ENCODE data around the gene FKBP1B. TPM values are rescaled to one million over a fixed set of nuclear protein-coding genes. Genes with fewer than 3 reads are reported as not detected.

The FKBP1B gene
- total RNA-seq, 1 experiment from 2014 or later = 43.5 TPM

DNA sequence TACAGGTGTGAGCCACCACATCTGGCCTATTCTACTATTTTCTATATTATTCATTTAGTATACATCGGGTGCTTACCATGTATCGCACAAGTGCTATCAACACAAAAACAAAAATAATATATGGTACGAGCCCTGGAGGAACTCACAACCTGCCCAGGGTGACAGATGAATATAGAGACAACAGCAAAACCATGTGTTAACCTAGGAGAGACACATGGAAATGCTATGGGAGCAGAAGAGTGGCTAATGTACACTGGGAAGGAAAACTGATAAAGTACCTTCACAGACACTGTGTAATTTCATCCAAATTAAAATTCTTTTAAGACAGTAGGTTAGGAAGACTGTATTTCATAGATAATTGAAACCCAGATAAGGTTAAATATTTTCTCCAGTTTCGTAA lies 22.7 kb downstream of the FKBP1B start:
- Histone ChIP-seq H3K36me3 (replicated peaks; ENCODE audit: control insufficient read depth, insufficient read depth, low read length) (peaks cover 16% of the 10 kb centered on the region), H3K4me3 (ENCODE audit: insufficient read depth, low read depth, low read length) (no peak overlapping the region), H3K27me3 (ENCODE audit: control insufficient read depth, insufficient read depth, low read length) (no peaks in the 10 kb centered on the region)
- DNase-seq = no peak

DNA sequence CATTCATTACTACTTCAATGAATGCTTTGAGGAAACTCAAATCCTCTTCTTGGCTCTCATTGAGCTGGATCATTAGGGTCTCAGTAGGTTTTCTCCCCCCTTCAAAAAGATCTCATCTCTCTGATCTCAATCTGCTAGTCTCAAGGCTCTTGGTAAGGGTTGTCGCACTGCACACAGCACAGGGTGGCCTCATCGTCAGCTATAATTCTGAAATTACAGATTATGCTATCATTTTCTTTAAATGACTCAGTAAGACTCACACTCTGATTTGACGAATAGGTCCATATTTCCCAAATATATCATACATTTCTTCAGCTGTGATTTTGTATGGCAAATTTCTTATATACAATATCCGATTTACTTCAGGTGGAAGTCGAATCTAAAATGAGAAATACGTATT lies 24.3 kb downstream of the FKBP1B start:
- peaks cover 12% of the 10 kb centered on the region for H3K36me3 ChIP-seq (replicated peaks; ENCODE audit: control insufficient read depth, insufficient read depth, low read length)
- no peak overlapping the region for H3K4me3 ChIP-seq (ENCODE audit: insufficient read depth, low read depth, low read length)
- no peak for DNase-seq
- no peaks in the 10 kb centered on the region for H3K27me3 ChIP-seq (ENCODE audit: control insufficient read depth, insufficient read depth, low read length)

DNA sequence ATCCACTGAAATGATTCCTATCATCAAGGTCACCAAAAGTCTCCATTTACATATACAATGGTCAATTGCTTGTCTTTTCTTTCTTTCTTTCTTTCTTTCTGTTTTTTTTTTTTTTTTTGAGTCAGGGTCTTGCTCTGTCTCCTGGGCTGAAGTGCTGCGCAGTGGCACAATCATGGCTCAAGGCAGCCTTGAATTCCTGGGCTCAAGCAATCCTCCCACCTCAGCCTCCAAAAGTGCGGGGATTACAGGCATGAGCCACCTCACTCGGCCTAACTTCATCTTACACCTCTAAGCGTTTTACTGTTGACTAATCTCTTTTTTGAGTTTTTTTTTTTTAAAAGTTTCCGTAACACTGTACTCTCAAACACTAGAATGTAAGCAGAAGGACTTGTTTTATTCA lies 25.7 kb downstream of the FKBP1B start:
- Histone ChIP-seq H3K27me3 (ENCODE audit: control insufficient read depth, insufficient read depth, low read length) (no peaks in the 10 kb centered on the region), H3K4me3 (ENCODE audit: insufficient read depth, low read depth, low read length) (peak overlapping the region; percentile 77), H3K36me3 (replicated peaks; ENCODE audit: control insufficient read depth, insufficient read depth, low read length) (peaks cover 6% of the 10 kb centered on the region)
- no peak for DNase-seq

DNA sequence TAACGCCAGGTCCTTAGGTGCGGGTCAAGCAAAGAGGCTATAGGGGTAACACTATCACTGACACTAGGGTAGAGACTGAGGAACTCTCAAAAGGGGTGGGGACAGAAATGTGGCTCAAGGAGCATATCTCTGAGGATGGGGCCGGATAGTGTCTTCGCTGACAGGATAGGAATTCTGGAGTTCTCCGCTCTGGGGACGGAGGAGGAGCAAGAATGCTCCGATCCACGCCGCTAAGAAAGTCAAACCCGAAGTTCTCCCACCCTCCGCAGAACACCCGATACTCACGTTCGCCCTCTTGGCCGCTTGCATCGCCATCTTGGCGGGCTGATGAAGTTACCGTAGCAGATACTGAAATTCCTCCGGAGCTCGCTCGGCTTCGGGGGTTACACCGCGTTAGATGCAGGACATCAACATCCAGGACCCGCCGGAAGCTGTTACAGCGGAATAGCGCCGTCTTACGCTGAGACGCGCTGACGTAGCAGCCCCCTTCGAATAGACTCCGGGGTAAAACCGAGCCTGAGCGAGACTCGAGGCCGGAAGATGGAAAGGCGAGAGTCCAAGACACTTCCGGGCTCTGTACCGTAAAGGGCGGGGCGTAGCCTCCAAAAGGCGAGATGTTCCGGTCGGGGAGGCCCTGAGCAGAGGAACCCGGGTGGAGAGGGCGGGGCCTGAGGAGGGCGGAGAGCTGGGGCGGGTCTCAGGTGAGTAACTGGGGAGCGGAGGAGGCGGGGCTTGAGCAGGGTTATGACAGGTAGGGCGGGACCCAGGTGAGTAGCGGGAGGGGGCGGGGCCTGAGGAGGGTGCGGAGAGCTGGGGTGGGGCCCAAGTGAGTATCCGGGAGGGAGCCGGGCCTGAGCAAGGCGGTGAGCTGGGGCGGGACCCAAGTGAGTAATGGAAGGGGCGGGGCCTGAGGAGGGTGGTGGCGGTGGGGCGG lies 26.6 kb downstream of the FKBP1B start, which contains the start of gene SF3B6:
TSS of gene SF3B6 (minus strand) at position 412 of the 934 bp plus-strand sequence. CDS start at position 315, 97 bp downstream.
- no peaks in the 10 kb centered on the region for H3K27me3 ChIP-seq (ENCODE audit: control insufficient read depth, insufficient read depth, low read length)
- peak; percentile 97 for DNase-seq
- peaks cover 9% of the 10 kb centered on the region for H3K36me3 ChIP-seq (replicated peaks; ENCODE audit: control insufficient read depth, insufficient read depth, low read length)
- H3K4me3 ChIP-seq (ENCODE audit: insufficient read depth, low read depth, low read length) = peak within 1 kb of the TSS; percentile 79

DNA sequence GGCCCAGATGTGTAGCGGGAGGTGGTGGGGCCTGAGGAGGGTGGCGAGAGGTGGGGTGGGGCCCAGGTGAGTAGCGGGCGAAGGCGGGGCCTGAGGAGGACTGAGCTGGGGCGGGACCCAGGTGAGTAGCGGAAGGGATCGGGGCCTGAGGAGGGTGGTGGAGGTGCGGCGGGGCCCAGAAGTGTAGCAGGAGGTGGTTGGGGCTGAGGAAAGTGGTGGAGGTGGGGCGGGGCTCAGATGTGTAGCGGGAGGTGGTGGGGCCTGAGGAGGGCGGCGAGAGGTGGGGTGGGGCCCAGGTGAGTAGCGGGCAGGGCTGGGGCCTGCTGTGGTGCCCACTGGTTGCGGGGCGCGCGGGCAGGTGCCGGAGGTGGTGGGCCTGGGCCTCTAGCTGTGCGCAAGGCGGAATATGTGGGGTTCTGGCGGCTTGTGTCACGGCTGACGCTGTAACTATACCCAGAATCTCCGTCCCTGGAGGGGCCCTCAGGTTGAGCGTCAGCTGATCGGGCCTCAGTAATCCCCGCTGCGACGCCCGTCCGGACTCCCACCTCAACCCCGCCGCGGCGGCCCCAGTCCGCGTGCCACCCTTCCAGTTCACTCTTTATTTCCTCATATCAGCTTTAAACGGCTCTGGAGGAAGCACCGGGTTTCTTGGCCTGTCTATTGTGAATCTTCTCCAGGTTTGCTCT lies 27.5 kb downstream of the FKBP1B start:
- H3K4me3 ChIP-seq (ENCODE audit: insufficient read depth, low read depth, low read length) = peak overlapping the region; percentile 79

DNA sequence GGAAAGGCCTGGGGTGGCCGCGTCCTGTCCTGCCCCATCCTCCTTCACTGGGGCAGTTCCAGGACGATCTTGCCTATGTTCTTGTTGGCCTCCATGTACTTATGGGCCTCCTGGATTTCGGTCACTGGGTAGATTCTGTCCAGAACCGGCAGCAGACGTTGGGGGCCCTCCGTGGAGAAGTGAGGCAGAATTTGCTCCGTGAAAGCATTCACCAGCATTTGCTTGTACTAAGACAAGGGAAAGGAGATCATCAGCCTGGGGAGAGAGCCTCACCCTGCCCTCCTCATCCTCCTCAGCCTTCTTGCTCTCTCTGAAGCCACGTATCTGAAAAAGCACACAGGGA lies 28.0 kb downstream of the FKBP1B start:
- DNase-seq = no peak
- no peaks in the 10 kb centered on the region for H3K27me3 ChIP-seq (ENCODE audit: control insufficient read depth, insufficient read depth, low read length)
- H3K36me3 ChIP-seq (replicated peaks; ENCODE audit: control insufficient read depth, insufficient read depth, low read length) = peaks cover 15% of the 10 kb centered on the region
- H3K4me3 ChIP-seq (ENCODE audit: insufficient read depth, low read depth, low read length) = peak overlapping the region; percentile 79

More for the DNA sequence above, 27.5 kb downstream of the FKBP1B start:
- Histone ChIP-seq H3K36me3 (replicated peaks; ENCODE audit: control insufficient read depth, insufficient read depth, low read length) (peaks cover 10% of the 10 kb centered on the region), H3K27me3 (ENCODE audit: control insufficient read depth, insufficient read depth, low read length) (no peaks in the 10 kb centered on the region)
- DNase-seq = no peak

DNA sequence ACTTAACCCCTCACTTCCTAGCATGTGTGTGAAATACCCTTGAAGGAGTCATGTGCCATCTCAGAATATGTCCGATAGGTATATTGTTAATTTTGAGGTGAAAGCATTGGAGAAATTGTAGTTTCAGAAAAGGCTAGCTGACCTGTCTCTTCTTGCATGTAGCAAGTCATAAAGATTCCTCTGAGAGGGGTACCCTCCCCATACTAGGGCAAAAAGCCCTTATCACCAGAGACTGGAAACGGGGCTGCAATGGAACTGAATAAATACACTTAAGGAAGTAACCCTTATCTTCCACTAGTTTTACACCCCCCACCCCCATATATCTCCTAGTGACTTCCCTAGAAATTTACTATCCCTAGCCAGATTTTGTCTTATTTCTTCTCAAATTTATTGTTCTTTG lies 28.3 kb downstream of the FKBP1B start:
- H3K4me3 ChIP-seq (ENCODE audit: insufficient read depth, low read depth, low read length) = peak overlapping the region; percentile 79; the same call in 1 of the 2 replicates
- no peak for DNase-seq
- H3K36me3 ChIP-seq (replicated peaks; ENCODE audit: control insufficient read depth, insufficient read depth, low read length) = peaks cover 17% of the 10 kb centered on the region
- no peaks in the 10 kb centered on the region for H3K27me3 ChIP-seq (ENCODE audit: control insufficient read depth, insufficient read depth, low read length)

DNA sequence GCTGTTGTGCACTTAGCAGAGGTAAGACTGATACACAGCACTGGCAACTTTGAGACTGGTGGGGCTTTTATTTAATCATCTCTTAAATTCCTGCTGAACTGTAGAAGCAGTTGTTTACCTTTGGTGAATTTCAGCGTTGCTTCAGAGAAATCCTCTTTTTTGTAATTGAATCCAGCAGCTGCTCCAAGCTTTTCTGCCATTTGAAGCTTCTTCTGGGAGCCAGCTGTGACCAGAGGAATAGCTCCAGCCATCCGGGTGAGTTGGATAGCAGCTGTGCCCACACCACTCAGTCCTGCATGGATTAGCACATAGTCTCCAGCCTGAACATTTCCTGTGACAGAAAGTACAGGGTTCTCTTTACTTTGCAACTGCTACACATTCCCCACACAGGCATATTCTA lies 31.2 kb downstream of the FKBP1B start:
- H3K4me3 ChIP-seq (ENCODE audit: insufficient read depth, low read depth, low read length) = no peak overlapping the region
- H3K36me3 ChIP-seq (replicated peaks; ENCODE audit: control insufficient read depth, insufficient read depth, low read length) = peaks cover 15% of the 10 kb centered on the region
- DNase-seq = no peak
- no peaks in the 10 kb centered on the region for H3K27me3 ChIP-seq (ENCODE audit: control insufficient read depth, insufficient read depth, low read length)

DNA sequence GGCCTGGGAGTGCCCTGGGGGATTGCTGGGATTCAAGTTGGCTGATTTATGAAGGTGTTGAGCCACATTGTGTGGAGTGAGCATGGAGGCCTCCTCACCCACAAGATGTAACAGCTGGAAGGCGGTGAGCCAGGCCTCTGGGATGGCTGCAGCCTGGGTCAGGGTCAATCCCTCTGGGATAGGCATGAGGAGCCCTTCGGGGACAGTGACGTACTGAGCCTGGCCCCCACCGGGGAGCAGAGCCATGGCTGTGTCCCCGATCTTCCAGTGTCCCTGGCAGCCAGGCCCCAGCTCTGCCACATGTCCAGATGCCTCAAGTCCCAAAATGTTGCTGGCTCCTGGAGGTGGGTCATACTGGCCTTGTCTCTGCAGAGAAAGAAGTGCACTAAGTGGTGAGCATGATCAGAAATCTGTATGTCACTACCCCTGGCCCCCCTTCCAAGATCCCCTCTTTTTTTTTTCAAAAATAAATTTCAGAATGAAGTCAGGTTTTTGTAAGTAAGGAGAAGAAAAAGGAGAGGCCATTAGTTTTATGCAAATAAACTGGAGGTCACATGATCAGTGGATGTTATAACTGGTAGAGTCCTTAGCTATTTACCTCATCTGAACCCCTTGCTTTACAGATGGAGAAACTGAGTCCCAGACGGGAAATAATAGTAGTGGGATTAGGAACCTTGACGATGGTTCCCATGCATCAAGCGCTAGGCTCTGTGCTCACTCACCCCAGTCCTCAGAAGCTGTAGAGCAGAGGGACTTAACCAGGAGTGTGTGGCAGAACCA lies 33.4 kb downstream of the FKBP1B start:
- no peak for DNase-seq
- peak overlapping the region; percentile 75 for H3K4me3 ChIP-seq (ENCODE audit: insufficient read depth, low read depth, low read length)
- H3K27me3 ChIP-seq (ENCODE audit: control insufficient read depth, insufficient read depth, low read length) = no peaks in the 10 kb centered on the region
- peaks cover 15% of the 10 kb centered on the region for H3K36me3 ChIP-seq (replicated peaks; ENCODE audit: control insufficient read depth, insufficient read depth, low read length)

DNA sequence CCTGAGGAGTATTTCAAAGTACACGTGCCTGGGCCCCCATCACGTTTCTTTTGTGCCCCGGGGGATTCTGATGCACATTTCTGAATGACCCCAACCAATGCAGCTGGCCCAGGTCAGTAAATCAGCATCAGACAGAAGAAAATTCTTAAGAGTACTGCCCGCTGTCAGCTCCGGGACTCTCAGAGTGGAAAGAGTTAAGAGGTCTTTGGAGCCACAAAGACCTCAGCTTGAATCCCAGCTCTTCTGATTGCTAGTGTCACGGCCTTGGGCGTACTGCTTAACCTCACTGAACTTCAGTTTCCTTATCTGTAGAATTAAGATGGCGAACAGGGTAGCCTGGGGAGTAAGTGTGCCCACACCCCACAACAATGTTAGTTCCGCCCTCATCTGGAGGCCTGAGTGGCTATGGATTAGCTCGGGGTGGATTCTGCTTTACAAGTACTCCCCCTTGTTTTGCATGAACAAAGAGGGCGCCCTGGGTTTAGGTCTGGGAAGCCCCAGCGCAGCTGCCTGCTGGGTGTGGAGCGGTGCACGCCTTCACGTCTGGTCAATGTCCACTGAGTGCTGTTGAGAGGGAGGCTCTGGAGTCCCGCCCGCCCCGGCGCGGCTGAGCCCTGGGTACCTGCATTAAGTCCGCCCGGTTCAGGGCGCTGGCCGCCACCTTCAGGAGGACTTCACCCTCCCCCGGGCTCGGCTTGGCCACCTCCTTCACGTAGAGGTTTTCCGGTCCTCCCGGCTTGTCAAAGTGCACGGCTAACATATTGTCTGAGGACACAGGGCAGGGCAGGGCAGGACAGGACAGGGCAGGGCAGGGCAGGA lies 34.2 kb downstream of the FKBP1B start:
- Histone ChIP-seq H3K27me3 (ENCODE audit: control insufficient read depth, insufficient read depth, low read length) (no peaks in the 10 kb centered on the region), H3K36me3 (replicated peaks; ENCODE audit: control insufficient read depth, insufficient read depth, low read length) (peaks cover 15% of the 10 kb centered on the region), H3K4me3 (ENCODE audit: insufficient read depth, low read depth, low read length) (peak overlapping the region; percentile 75)
- DNase-seq = peak; percentile 90

DNA sequence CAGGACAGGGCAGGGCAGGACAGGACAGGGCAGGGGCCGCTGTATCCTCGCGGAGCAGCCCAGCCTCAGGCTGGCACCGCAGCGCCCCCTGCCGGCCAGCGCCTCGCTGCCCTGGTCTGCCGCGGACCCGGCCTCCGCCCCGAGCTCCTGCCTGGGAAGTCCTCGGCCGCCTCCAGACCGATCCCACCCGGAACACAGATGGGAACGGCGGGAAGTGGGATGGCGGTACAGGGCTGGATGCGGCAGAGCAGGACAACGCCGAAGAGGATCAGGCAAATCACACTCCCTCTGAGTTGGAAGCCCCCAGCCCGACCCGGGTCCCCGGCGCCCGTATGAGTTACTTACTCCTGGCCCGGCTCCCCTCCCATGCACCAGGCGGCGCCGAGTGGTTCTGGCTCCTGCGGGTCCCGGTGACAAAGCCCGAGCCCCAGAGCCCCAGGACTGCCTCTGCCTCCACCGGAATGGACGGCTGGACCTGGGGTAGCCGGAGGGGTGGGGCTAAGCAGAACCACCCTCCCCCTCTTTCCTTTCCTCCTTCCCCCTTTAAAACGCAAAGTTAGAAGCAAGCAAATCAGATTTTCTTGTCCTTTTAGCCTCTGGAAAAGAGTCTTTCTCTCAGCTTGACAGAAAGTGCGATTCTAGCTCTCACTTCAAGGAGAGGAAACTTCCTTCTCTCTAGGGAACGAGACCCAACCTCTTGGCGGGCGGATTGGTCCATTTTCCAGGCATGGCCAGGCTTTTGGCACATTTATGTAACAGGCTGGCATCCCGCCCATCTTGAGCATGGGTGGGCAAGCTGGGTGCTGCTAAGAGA lies 35.1 kb downstream of the FKBP1B start, which contains the start of gene TP53I3:
TSS of gene TP53I3 (minus strand) at position 449 of the 814 bp plus-strand sequence. CDS start 508 bp downstream, outside the sequence.
- peak; percentile 96 for DNase-seq
- Histone ChIP-seq H3K27me3 (ENCODE audit: control insufficient read depth, insufficient read depth, low read length) (no peaks in the 10 kb centered on the region), H3K4me3 (ENCODE audit: insufficient read depth, low read depth, low read length) (peak within 1 kb of the TSS; percentile 75), H3K36me3 (replicated peaks; ENCODE audit: control insufficient read depth, insufficient read depth, low read length) (peaks cover 15% of the 10 kb centered on the region)

DNA sequence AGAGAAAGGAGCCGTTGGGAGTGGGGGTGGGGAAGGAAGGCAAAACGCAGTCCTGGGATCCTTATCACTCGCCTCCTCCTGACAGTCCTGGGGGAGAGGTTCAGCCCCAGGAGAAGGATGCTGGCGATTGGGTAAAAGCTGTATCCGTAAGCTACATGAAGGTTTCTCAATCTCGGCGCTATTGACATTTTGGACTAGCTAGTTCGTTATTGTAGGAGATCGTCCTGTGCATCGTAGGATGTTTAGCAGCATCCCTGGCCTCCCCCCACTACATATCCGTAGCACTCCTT lies 35.6 kb downstream of the FKBP1B start:
- H3K4me3 ChIP-seq (ENCODE audit: insufficient read depth, low read depth, low read length) = peak overlapping the region; percentile 75
- no peak for DNase-seq
- peaks cover 14% of the 10 kb centered on the region for H3K36me3 ChIP-seq (replicated peaks; ENCODE audit: control insufficient read depth, insufficient read depth, low read length)
- H3K27me3 ChIP-seq (ENCODE audit: control insufficient read depth, insufficient read depth, low read length) = no peaks in the 10 kb centered on the region

DNA sequence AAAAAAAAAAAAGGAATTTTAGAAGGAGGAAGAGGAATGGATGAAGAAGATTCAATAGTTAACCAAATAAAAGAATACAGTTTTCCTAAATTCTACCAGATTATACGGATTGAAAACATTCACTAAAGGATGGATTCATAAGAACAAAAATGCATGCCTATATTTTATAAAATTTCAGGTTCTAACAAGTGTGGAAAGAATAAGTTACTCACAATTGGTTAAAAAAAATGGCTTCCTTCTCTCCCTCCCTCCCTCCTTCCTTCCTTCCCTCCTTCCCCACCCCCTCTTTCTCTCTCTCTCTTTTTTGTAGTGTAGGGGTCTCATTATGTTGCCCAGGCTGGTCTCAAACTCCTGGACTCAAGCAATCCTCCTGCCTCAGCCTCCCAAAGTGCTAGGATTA lies 36.7 kb downstream of the FKBP1B start:
- Histone ChIP-seq H3K36me3 (replicated peaks; ENCODE audit: control insufficient read depth, insufficient read depth, low read length) (peaks cover 10% of the 10 kb centered on the region), H3K27me3 (ENCODE audit: control insufficient read depth, insufficient read depth, low read length) (no peaks in the 10 kb centered on the region), H3K4me3 (ENCODE audit: insufficient read depth, low read depth, low read length) (no peak overlapping the region)
- no peak for DNase-seq

All from H7 (cell line).